ENCODE results near the gene CARMIL1.
"Not testable (repeated sequence)": the region's sequence is repeated elsewhere in the genome, so short reads cannot be mapped to it uniquely, and the experiment has no call there.

CARMIL1 gene

DNA sequence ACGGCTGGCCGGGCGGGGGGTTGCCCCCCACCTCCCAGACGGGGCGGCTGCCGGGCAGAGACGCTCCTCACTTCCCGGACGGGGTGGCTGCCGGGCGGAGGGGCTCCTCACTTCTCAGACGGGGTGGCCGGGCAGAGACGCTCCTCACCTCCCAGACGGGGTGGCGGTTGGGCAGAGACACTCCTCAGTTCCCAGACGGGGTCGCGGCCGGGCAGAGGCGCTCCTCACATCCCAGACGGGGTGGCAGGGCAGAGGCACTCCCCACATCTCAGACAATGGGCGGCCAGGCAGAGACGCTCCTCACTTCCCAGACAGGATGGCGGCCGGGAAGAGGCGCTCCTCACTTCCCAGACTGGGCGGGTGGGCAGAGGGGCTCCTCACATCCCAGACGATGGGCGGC, 306.9 kb downstream of the CARMIL1 start:
- not testable (repeated sequence) for DNase-seq

DNA sequence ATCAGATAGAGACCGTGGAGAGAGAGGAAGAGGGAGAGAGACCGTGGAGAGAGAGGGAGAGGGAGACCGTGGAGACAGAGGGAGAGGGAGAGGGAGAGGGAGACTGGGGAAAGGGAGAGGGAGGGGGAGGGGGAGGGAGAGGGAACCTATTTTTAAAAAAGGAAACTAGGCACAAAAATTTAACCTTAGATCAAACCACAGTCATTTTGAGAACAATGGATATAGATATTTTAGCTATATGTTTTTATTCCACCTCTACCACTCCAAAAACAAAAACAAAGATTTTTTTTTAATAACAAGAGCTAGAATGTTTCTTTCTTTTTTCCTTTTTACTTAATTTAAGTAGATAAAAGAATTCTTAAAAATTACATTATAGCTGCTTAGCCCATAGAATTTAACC, 307.8 kb downstream of the CARMIL1 start:
- DNase-seq, result no peak

DNA sequence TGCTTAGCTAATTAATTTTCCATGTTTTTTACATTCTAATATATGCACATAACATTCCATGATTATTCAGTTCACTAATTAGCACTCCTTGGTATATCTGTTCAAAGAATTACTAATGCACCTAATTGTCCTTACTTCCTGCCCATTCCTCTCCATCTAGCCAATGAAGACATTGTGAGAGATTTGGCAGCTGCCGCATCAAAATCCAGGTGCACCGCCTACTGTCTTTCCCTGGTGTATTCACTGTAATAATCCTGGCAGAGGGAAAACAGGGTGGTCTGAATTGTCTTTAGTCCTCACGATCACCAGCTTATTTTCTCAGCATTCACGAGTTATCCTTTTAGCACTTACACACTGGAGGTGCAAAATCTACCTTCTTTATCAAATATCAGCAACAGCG, 311.8 kb downstream of the CARMIL1 start:
- DNase-seq, result no peak

DNA sequence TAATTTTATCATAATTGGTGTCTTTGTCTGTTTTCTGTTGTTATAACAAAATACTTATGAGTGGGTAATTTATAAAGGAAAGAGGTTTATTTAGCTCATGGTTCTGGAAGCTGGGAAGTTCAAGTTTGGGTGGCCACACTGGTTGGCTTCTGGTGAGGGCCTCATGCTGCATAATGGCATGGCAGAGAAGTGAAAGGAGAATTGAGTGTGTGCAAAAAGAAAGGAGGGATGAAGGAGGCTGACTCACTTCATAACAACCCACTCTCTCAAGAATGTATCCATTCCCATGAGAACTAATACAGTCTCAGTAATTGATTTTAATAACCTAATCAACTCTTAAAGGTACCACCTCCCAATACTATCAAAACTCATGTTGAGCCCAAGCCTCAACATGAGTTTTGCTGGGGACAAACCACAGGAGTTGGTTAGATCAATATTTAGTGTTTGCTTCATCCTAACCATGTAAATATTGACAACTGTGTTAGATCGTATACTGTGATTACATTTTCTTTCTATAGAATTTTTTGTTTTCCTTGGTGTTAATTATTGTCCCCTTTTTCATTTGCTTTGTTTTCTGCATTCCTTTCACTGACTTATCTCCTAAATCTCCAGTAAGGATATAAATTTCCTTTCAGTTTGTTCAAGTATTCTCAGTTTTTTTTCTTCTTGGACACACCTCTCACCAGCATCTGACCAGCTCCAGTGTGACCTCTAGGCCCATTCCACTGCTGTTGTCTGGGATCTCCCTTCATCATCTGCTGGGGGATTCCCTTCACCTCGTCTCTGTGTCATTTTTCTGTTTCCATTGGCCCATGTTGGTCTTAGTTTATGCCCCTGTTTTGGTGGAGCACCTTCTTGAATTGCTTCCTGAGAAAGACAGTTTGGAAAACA, 318.0 kb downstream of the CARMIL1 start:
- no peak for DNase-seq

GRCh38 chr6:25599516-25600085, 320.4 kb downstream of the CARMIL1 start:
- no peak for DNase-seq

- peak in 3 of 6 experiments; percentile 5 to 50 (median 30) for DNase-seq
Observed at GRCh38 chr6:25601800-25602673, 322.9 kb downstream of the CARMIL1 start.

DNA sequence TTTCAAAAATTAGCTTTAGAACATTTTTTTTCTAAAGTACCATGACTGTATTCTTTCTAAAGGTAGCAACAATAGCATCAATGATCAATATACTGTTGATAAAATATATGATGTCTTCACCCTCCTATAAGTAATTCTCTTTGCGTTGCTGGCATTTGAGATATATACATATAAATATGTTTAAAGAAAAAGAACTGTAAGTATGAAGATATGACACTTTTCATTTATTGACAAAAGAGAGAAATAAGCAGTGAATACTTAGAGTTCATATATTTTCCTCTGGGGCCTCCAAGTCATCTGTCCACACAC, 323.5 kb downstream of the CARMIL1 start:
- no peak for DNase-seq

GRCh38 chr6:25603251-25603650, 324.1 kb downstream of the CARMIL1 start:
- DNase-seq, result no peak

GRCh38 chr6:25606151-25606550, 327.0 kb downstream of the CARMIL1 start:
- DNase-seq, result no peak

DNA sequence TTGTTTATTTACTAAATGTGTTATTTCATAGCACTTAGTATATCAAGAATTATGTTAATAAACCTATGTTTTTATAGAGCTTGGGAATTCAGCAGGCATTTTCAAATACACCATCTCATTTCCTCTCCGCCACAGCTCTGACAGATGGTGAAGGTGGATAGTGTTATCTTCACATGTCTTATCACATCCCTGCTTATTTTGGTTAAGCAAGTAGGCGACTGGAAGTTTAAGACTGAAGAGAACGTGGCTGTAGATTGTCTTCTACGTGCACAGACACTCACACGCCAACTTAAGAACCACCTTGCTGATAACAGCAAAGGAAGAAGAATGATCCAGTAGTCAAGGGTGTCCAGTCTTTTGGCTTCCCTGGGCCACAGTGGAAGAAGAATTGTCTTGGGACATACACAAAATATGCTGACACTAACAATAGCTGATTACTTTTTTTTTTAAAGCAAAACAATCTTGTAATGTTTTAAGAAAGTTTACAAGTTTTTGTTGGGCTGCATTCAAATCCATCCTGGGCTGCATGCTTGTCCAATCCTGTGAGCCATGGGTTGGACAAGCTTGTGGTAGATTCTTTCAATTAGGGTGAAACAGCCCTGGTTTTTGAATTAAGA, 329.5 kb downstream of the CARMIL1 start:
- DNase-seq, result no peak

DNA sequence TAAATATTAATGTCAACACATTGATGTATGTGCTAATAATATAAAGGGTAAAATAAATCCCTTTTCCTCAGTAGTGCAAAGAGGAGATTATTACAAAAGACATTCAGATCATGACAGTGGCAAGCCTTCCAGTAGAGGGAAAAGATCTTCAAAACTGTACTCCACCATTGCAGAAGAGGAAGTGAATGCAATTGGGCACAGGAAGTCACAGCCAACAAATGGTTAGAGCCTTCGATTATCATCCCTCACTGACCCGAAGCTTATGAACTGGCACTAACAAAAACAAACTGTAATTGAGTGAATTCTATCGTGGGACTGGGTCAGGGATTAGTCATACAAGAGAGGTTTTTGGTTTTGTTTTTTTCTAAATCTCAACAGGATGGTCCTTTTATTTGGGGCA, 333.5 kb downstream of the CARMIL1 start:
- DNase-seq, result no peak

GRCh38 chr6:25613415-25613814, 334.2 kb downstream of the CARMIL1 start:
- DNase-seq, result no peak

- DNase-seq, result no peak
Observed at GRCh38 chr6:25614052-25614451, 334.9 kb downstream of the CARMIL1 start.

DNA sequence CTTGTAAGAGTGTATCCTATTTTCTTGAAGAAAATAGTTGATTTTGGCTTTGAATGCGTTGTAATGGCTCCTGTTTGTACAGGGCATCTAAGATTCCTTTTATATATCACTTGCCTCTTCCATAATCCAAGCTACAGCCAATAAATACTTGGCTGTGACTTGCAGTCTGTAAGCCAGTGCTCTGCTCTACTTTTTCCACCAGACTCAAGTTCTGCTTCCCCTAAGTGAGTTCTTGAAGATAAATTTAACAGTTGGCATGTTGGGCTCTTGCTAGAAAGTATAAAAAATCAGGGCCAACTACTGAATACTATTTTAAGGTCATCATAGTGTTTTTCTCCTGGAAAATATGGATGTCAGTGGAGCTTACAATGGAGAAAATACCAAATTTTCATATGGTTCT, 336.3 kb downstream of the CARMIL1 start:
- DNase-seq, result no peak

DNA sequence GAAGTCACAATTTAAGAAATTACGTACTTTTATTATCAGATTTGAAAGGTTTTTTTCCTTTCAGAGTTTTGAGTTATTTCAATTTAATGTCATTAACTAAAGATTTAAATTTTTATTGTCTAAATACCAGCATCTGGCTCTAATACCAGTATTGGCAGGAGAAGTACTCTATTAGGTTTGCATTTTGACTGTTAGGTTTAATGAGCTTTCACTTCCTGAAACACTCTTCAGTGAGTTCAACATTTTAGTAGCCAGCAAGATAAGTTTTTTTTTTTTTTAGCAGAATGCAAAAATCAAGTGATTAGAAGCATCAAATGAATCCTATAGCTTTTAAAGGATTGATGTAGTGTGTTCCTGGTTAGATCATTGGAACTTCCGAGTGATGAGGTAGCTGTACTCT, 338.8 kb downstream of the CARMIL1 start:
- DNase-seq, result no peak

DNA sequence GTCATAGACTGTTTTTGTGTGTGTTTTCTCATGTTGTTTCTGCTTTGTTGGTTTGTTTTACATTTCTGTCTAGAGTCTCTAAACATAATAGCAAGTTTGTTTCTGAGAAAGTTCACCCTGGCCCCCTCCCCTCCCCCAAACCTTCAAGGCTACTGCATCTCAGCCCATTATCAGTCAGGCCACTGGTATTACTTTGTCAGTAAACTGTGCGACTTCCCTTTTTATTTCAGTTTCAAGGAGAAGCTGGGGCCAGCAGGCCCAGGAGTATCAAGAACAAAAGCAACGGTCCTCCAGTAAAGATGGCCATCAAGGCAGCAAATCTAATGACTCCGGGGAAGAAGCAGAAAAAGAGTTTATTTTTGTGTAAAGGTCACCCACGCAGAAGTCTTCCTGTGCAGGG, 340.0 kb downstream of the CARMIL1 start:
- no peak for DNase-seq

- DNase-seq, result no peak
Observed at GRCh38 chr6:25620391-25620790, 341.2 kb downstream of the CARMIL1 start.

DNA sequence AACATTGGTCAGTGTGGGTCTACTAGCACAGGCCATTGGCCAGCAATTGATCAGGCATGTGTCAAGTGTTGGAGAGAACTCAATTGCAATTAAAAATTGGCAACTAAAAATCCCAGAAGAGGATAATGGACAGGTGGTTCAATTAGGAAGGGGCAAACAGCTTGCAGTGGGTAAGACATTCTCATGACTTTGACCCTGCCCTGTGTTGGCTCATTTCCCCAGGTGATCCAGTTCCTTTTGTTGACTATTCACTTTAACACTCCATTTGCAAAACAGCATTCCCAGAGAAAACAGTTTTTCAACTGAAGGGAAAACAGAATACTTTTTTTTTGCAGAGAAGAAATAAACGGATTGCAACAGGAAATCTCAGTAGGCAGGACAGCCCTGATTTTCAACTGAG, 343.9 kb downstream of the CARMIL1 start:
- no peak for DNase-seq

GRCh38 chr6:25623879-25624278, 344.7 kb downstream of the CARMIL1 start:
- no peak for DNase-seq

- no peak for DNase-seq
Observed at GRCh38 chr6:25627001-25627400, 347.8 kb downstream of the CARMIL1 start.

DNA sequence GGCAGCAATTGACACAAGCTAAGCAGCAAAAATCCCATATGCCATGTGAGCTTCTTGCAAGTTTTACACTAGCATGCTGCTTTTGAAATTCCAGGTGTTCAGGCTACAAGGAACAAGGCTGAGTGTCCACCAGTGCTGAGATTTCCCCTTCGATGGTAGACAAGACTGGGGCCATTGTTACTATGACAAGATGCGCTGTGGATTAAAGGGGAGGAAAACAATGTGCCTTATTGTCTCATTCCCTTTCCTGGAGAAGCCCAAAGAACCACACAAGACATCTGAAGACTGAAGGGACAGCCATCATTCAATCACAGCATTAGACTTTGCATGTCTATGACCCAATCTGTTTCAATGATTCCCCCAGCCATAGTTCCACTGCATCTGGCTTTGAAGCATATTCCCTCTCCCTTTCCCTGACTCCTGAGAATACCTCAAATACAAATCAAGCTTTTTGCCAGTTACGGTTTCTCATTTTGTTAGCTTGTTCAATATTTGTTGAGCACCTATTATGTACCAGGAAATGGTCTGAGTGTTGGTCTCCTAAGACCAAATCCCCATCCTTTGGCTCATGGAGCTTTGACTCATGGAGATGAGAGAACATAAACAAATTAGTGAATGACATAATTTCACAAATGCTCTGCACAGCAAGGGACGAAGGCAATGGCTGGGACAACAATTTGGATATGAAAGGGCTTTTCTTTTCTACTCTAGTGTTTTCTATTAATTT, 349.5 kb downstream of the CARMIL1 start:
- no peak for DNase-seq

DNA sequence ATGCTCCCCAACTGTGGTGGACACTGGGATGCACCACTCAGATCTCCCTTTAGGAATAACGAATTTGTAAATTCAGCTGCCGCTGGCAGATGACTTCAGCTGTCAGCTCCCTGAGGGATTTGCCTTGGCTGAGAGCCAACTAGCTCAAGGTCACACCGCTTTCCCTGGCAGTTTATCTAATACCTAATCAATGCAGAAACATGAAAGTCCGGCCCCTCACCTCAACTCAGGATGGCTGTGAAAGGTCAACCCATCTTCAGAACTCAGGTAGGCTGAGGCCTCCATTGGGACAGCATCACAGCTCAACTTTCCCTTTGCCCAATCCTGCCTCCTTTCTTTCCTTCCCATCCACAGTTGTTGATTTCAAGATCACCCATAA, 350.0 kb downstream of the CARMIL1 start:
- no peak for DNase-seq

Measured in stimulated activated naive CD4-positive, alpha-beta T cell (primary cell).